A673 (cell line): Measurements from ENCODE around the gene CSRP1.

Experiments
- EZH2 ChIP-seq: fragments of 200-600 bp; sonication (generic); IDR thresholded peaks from 2 replicates; pipeline ENCODE4 v1.6.1; 2017; ENCODE audit warnings: borderline replicate concordance, low read depth, mild to moderate bottlenecking, mixed read lengths, antibody characterized with exemption, low read length; ENCODE audit not compliant: poor library complexity, severe bottlenecking
- TF ChIP-seq, protein P1 (sequence below): fragments of 300-800, 200-600 bp; sonication (generic); conservative IDR thresholded peaks from 2 replicates; pipeline ENCODE4 v1.5.1; 2017; ENCODE audit warnings: low read depth, mild to moderate bottlenecking, antibody characterized with exemption, low read length, moderate library complexity, mixed read lengths

DNA sequence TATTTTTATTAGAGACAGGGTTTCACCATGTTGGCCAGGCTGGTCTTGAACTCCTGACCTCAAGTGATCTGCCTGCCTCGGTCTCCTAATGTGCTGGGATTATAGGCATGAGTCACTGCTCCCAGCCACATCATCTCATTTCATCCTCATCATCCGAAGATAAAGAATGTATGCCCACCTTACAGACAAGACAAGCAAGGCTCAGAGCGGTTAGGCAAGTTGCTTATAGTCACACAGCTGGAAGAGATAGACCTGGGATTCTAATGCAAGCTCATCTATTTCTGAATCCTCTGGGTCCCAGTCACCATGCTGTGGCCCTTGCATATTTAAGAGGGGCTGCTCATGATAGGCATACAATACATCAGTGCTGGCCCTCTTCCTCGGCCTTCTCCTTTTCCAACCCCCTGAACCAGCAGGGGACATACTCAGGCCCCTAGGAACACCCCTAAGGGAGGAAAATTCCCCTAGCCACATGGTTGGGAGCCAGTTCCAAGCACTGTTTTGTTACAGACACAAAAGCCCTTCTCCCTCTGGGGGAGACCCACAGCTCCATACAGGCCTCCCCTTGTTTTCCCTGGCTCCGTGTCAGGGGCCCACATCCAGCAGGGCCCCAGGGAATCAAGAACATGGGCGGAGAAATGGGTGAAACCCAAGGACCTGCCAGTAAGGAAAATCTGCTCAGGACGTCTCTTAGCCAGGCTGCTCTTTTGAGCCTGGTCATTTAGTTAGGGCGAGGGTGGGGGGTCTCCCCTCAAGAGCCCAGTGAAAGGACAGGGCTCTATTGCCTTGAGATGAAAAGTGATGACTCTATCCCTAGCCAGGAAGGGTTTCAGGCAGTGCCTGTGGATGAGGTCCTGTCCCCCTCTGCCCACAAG, 6.9 kb downstream of the CSRP1 start:
- TF ChIP-seq, protein P1, sequence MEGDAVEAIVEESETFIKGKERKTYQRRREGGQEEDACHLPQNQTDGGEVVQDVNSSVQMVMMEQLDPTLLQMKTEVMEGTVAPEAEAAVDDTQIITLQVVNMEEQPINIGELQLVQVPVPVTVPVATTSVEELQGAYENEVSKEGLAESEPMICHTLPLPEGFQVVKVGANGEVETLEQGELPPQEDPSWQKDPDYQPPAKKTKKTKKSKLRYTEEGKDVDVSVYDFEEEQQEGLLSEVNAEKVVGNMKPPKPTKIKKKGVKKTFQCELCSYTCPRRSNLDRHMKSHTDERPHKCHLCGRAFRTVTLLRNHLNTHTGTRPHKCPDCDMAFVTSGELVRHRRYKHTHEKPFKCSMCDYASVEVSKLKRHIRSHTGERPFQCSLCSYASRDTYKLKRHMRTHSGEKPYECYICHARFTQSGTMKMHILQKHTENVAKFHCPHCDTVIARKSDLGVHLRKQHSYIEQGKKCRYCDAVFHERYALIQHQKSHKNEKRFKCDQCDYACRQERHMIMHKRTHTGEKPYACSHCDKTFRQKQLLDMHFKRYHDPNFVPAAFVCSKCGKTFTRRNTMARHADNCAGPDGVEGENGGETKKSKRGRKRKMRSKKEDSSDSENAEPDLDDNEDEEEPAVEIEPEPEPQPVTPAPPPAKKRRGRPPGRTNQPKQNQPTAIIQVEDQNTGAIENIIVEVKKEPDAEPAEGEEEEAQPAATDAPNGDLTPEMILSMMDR: no peak
- no peak for TF ChIP-seq EZH2
